ENCODE results near the gene SLC46A2. TPM values are rescaled to one million over a fixed set of nuclear protein-coding genes. Genes with fewer than 3 reads are reported as not detected.

Gene SLC46A2
- total and polyA plus RNA-seq, 3 experiments from 2014 or later: not detected

DNA sequence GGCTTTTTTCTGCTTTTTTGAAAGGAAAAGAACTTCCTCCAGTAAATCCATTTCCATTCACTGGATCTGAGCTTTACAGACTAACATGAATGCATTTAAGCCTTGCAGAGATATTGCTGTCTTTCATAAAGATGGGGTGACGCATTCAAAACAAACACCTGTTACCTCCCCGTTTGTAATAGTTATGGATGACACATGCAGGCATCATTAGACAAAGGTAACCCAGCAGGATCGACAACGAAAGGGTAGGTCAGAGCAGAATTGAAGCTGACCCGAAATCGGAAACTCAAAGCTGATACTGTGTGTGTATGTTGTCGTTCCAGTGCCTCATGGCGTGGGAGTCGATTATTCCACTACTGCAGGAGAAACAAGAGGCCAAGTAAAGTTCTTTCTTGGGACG is 22.2 kb downstream of the SLC46A2 start:
- Mint-ChIP-seq H3K27ac (peak overlapping the region in 1 of 8 donors; percentile 75), H3K4me1 (peaks cover 1 to 6% (median 1%) of the 10 kb centered on the region in 3 donors), H3K4me3 (no peak overlapping the region), H3K27me3 (no peaks in the 10 kb centered on the region), H3K9me3 (no peaks in the 10 kb centered on the region), H3K36me3 (peaks cover 18 to 63% (median 24%) of the 10 kb centered on the region in 3 donors)
- CTCF ChIA-PET: no interaction called here
- POLR2A ChIA-PET: no interaction called here
- no peaks in the 10 kb centered on the region for H3K9me3 ChIP-seq (ENCODE audit: low read length)
- H3K4me1 ChIP-seq (ENCODE audit: insufficient read depth, low read length): no peaks in the 10 kb centered on the region
- peaks cover 3% of the 10 kb centered on the region for H3K36me3 ChIP-seq (ENCODE audit: insufficient read depth, low read length)
- no peak for DNase-seq
- no peaks in the 10 kb centered on the region for H3K27me3 ChIP-seq (ENCODE audit: insufficient read depth, low read length, poor library complexity, severe bottlenecking)
- no peak overlapping the region for H3K27ac ChIP-seq (ENCODE audit: low read depth, low read length)
- H3K4me3 ChIP-seq (ENCODE audit: low read length): no peak overlapping the region

DNA sequence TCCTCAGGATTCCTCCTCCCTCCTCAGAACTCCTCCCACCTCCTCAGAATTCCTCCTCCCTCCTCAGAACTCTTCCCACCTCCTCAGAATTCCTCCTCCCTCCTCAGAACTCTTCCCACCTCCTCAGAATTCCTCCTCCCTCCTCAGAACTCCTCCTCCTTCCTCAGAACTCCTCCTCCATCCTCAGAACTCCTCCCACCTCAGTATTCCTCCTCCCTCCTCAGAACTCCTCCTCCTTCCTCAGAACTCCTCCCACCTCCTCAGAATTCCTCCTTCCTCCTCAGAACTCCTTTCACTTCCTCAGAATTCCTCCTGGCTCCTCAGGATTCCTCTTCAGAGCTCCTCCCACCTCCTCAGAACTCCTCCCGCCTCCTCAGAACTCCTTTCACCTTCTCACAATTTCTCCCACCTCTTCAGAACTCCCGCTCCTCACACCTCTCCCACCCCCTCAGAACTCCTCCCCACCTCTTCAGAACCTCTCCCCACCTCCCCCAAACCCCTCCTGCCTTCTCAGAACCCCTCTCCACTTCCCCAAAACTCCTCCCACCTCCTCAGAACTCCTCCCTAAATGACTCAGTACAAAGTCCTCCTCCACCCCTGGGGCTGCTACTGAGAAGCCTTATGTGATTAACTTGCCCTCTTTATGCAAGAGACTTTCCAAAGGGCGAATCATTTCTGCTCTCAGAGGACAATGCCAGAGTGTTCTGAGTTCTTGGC is 23.2 kb downstream of the SLC46A2 start:
- POLR2A ChIA-PET: no interaction called here
- H3K27ac Mint-ChIP-seq: peak overlapping the region in 2 of 8 donors; percentile 64 to 76
- no peaks in the 10 kb centered on the region for H3K27me3 Mint-ChIP-seq
- H3K4me1 ChIP-seq (ENCODE audit: insufficient read depth, low read length): no peaks in the 10 kb centered on the region
- H3K27ac ChIP-seq (ENCODE audit: low read depth, low read length): no peak overlapping the region
- peaks cover 3% of the 10 kb centered on the region for H3K36me3 ChIP-seq (ENCODE audit: insufficient read depth, low read length)
- H3K27me3 ChIP-seq (ENCODE audit: insufficient read depth, low read length, poor library complexity, severe bottlenecking): no peaks in the 10 kb centered on the region
- H3K4me3 ChIP-seq (ENCODE audit: low read length): no peak overlapping the region
- no peak for DNase-seq
- peaks cover 18 to 66% (median 21%) of the 10 kb centered on the region in 3 donors for H3K36me3 Mint-ChIP-seq
- no peak overlapping the region for H3K4me3 Mint-ChIP-seq
- H3K9me3 Mint-ChIP-seq: no peaks in the 10 kb centered on the region
- peaks cover 1 to 7% (median 3%) of the 10 kb centered on the region in 3 donors for H3K4me1 Mint-ChIP-seq
- CTCF ChIA-PET: no interaction called here
- no peaks in the 10 kb centered on the region for H3K9me3 ChIP-seq (ENCODE audit: low read length)

DNA sequence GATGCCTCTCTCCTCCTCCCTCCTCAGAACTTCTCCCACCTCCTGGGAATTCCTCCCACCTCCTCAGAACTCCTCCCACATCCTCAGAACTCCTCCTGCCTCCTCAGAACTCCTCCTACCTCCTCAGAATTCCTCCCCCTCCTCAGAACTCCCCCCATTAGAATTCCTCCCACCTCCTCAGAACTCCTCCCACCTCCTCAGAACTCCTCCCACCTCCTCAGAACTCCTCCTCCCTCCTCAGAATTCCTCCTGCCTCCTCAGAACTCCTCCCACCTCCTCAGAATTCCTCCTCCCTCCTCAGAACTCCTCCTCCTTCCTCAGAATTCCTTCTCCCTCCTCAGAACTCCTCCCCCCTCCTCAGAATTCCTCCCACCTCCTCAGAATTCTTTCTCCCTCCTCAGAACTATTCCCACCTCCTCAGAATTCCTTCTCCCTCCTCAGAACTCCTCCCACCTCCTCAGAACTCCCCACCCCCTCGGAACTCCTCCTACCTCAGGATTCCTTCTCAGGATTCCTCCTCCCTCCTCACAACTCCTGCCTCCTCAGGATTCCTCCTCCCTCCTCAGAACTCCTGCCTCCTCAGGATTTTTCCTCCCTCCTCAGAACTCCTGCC is 23.9 kb downstream of the SLC46A2 start:
- H3K4me3 Mint-ChIP-seq: no peak overlapping the region
- H3K9me3 Mint-ChIP-seq: no peaks in the 10 kb centered on the region
- no peaks in the 10 kb centered on the region for H3K27me3 ChIP-seq (ENCODE audit: insufficient read depth, low read length, poor library complexity, severe bottlenecking)
- ChIA-PET CTCF (no interaction called here), POLR2A (no interaction called here)
- peaks cover 3% of the 10 kb centered on the region for H3K36me3 ChIP-seq (ENCODE audit: insufficient read depth, low read length)
- H3K36me3 Mint-ChIP-seq: peaks cover 18 to 62% (median 21%) of the 10 kb centered on the region in 3 donors
- H3K27ac Mint-ChIP-seq: peak overlapping the region in 1 of 8 donors; percentile 19
- H3K9me3 ChIP-seq (ENCODE audit: low read length): no peaks in the 10 kb centered on the region
- H3K27me3 Mint-ChIP-seq: no peaks in the 10 kb centered on the region
- no peak overlapping the region for H3K4me3 ChIP-seq (ENCODE audit: low read length)
- H3K4me1 Mint-ChIP-seq: peaks cover 1 to 7% (median 4%) of the 10 kb centered on the region in 3 donors
- no peak overlapping the region for H3K27ac ChIP-seq (ENCODE audit: low read depth, low read length)
- no peaks in the 10 kb centered on the region for H3K4me1 ChIP-seq (ENCODE audit: insufficient read depth, low read length)
- no peak for DNase-seq

DNA sequence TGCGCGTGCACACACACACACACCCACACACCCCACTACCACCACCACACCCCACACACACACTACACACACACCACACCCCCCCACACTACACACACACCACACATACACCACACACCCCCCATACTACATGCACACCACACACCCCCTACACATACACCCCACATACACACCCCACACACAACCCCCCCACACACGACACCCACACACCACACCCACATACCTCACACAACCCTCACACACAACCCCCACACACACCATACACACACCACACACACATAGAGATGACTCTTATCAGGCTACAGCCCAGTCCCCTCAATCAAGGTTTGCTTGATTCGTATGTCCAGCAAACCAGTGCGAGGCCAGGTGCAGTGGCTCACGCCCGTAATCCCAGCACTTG is 25.7 kb downstream of the SLC46A2 start:
- Histone ChIP-seq H3K4me3 (ENCODE audit: low read length) (no peak overlapping the region), H3K27me3 (ENCODE audit: insufficient read depth, low read length, poor library complexity, severe bottlenecking) (no peaks in the 10 kb centered on the region), H3K9me3 (ENCODE audit: low read length) (no peaks in the 10 kb centered on the region), H3K4me1 (ENCODE audit: insufficient read depth, low read length) (no peaks in the 10 kb centered on the region), H3K36me3 (ENCODE audit: insufficient read depth, low read length) (peaks cover 3% of the 10 kb centered on the region), H3K27ac (ENCODE audit: low read depth, low read length) (no peak overlapping the region)
- ChIA-PET POLR2A (no interaction called here), CTCF (no interaction called here)
- no peaks in the 10 kb centered on the region for H3K27me3 Mint-ChIP-seq
- H3K4me1 Mint-ChIP-seq: peaks cover 1 to 7% (median 6%) of the 10 kb centered on the region in 3 donors
- H3K27ac Mint-ChIP-seq: no peak overlapping the region
- peaks cover 14 to 57% (median 17%) of the 10 kb centered on the region in 3 donors for H3K36me3 Mint-ChIP-seq
- no peak for DNase-seq
- H3K4me3 Mint-ChIP-seq: no peak overlapping the region
- no peaks in the 10 kb centered on the region for H3K9me3 Mint-ChIP-seq

DNA sequence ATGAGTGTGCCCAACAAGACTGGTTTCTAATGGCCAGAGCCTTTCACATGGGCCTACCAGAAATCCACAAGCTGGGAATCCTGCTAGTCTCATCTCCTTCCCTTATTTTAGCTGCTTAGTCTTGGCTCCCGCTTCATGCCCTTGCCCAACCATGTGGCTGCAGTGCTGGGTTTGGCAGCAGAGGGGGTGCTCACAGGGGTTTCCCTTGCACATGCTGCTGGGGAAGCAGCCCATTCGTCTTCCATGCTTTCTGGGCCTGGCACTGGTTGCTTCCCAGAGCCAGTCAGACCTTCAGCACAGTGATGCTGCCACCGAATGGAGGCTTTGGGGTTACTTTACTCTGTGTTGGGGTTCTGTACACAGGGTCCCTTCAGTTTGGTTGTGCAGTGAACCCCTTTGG is 26.3 kb downstream of the SLC46A2 start:
- Mint-ChIP-seq H3K4me1 (peaks cover 1 to 7% (median 6%) of the 10 kb centered on the region in 3 donors), H3K27me3 (no peaks in the 10 kb centered on the region), H3K36me3 (peaks cover 9 to 52% (median 12%) of the 10 kb centered on the region in 3 donors), H3K9me3 (no peaks in the 10 kb centered on the region), H3K4me3 (no peak overlapping the region), H3K27ac (no peak overlapping the region)
- DNase-seq: no peak
- POLR2A ChIA-PET: no interaction called here
- CTCF ChIA-PET: interaction anchor here (1.3 kb wide), 1 partner anchor 19 kb away, joined by 3 read pairs; no protein-coding TSS in a partner anchor
- H3K4me1 ChIP-seq (ENCODE audit: insufficient read depth, low read length): no peaks in the 10 kb centered on the region
- no peaks in the 10 kb centered on the region for H3K27me3 ChIP-seq (ENCODE audit: insufficient read depth, low read length, poor library complexity, severe bottlenecking)
- peaks cover 3% of the 10 kb centered on the region for H3K36me3 ChIP-seq (ENCODE audit: insufficient read depth, low read length)
- no peak overlapping the region for H3K27ac ChIP-seq (ENCODE audit: low read depth, low read length)
- H3K4me3 ChIP-seq (ENCODE audit: low read length): no peak overlapping the region
- no peaks in the 10 kb centered on the region for H3K9me3 ChIP-seq (ENCODE audit: low read length)

DNA sequence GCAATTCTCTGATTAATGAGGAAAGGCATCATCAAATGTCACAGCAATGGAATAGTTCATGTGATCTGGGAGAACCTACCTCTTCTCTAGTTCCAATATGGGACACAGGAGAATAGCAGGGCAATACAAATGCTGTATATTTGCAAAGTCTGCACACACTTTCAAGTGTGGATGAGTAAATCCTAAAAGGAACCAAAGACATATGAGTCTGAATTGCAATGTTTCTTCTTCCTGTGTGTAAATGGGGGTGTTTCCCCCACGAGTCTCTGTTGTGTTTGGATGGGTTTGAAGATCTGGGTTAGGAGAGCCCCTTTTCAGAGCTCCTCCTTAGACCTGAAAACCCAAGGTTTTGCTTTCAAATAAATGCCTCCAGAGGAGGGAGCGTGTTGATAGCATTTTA is 26.9 kb downstream of the SLC46A2 start:
- CTCF ChIA-PET: interaction anchor here (1.3 kb wide), 1 partner anchor 18 kb away, joined by 3 read pairs; no protein-coding TSS in a partner anchor
- no peak overlapping the region for H3K27ac ChIP-seq (ENCODE audit: low read depth, low read length)
- H3K27ac Mint-ChIP-seq: peak overlapping the region in 2 of 8 donors; percentile 32 to 72

DNA sequence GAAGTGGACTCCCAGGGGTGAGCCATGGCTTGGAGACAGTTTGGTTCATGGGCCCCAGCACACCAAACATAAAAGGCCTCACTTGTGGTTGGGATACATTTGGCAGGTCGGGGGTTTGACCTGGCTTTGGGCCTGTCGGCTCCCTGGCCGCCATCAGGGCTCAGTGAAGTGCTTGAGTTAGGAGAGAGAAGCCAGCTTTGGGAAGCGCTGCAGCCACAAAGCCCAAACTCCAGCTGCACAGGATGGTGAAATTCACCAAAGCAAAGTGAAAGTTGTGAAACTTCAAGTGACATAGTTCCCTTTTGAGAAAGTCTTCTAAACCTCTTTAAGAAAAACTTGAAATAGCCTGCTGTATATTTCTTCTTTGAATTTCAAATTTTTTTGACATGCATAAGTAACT is 27.5 kb downstream of the SLC46A2 start:
- Histone ChIP-seq H3K27ac (ENCODE audit: low read depth, low read length) (no peak overlapping the region), H3K4me3 (ENCODE audit: low read length) (no peak overlapping the region)

More for the DNA sequence above, 26.9 kb downstream of the SLC46A2 start:
- Mint-ChIP-seq H3K4me3 (no peak overlapping the region), H3K27me3 (no peaks in the 10 kb centered on the region), H3K4me1 (peaks cover 3 to 11% (median 6%) of the 10 kb centered on the region in 3 donors), H3K36me3 (peaks cover 9 to 45% (median 10%) of the 10 kb centered on the region in 3 donors), H3K9me3 (no peaks in the 10 kb centered on the region)
- no peak overlapping the region for H3K4me3 ChIP-seq (ENCODE audit: low read length)
- no peaks in the 10 kb centered on the region for H3K27me3 ChIP-seq (ENCODE audit: insufficient read depth, low read length, poor library complexity, severe bottlenecking)
- no peak for DNase-seq
- POLR2A ChIA-PET: no interaction called here
- H3K4me1 ChIP-seq (ENCODE audit: insufficient read depth, low read length): no peaks in the 10 kb centered on the region
- H3K36me3 ChIP-seq (ENCODE audit: insufficient read depth, low read length): peaks cover 3% of the 10 kb centered on the region
- H3K9me3 ChIP-seq (ENCODE audit: low read length): no peaks in the 10 kb centered on the region

More for the DNA sequence above, 27.5 kb downstream of the SLC46A2 start:
- no peak overlapping the region for H3K4me3 Mint-ChIP-seq
- no peaks in the 10 kb centered on the region for H3K27me3 Mint-ChIP-seq
- CTCF ChIA-PET: interaction anchor here (1.3 kb wide), 1 partner anchor 18 kb away, joined by 3 read pairs; no protein-coding TSS in a partner anchor
- no peak for DNase-seq
- no peaks in the 10 kb centered on the region for H3K9me3 ChIP-seq (ENCODE audit: low read length)
- H3K27ac Mint-ChIP-seq: peak overlapping the region in 1 of 8 donors; percentile 32
- no peaks in the 10 kb centered on the region for H3K4me1 ChIP-seq (ENCODE audit: insufficient read depth, low read length)
- peaks cover 3% of the 10 kb centered on the region for H3K36me3 ChIP-seq (ENCODE audit: insufficient read depth, low read length)
- POLR2A ChIA-PET: no interaction called here
- H3K27me3 ChIP-seq (ENCODE audit: insufficient read depth, low read length, poor library complexity, severe bottlenecking): no peaks in the 10 kb centered on the region
- peaks cover 8 to 40% (median 9%) of the 10 kb centered on the region in 3 donors for H3K36me3 Mint-ChIP-seq
- H3K9me3 Mint-ChIP-seq: no peaks in the 10 kb centered on the region
- H3K4me1 Mint-ChIP-seq: peaks cover 3 to 15% (median 6%) of the 10 kb centered on the region in 3 donors
